Thoracic aorta (tissue), 2 donors: Measurements from ENCODE around the gene PCGF3. TPM values are rescaled to one million over a fixed set of nuclear protein-coding genes. Genes with fewer than 3 reads are reported as not detected.
"Not testable (repeated sequence)": the region's sequence is repeated elsewhere in the genome, so short reads cannot be mapped to it uniquely, and the experiment has no call there.

Experiments
- ATAC-seq: fragments of 150-250 bp; one replicate; pipeline ENCODE4 v1.8.0; 2017; ENCODE audit warnings: low read depth; ENCODE audit not compliant: insufficient number of reproducible peaks, low FRiP score
- DNase-seq: peaks from one replicate; pipeline ENCODE4 v3.0.0-alpha.2; 2020; ENCODE audit warnings: low spot score
- H3K27ac ChIP-seq, 2 donors: fragments of 200-600 bp; sonication (generic); 1 replicate in 1 of 2; 2 replicates in 1 of 2; pipeline ENCODE4 v1.5.1; 2016; ENCODE audit warnings: mild to moderate bottlenecking in 2 of 2, moderate library complexity in 2 of 2
- H3K27me3 ChIP-seq: fragments of 200-600 bp; sonication (generic); replicated peaks from 2 replicates; pipeline ENCODE4 v1.6.0; 2016; ENCODE audit warnings: mild to moderate bottlenecking; ENCODE audit not compliant: insufficient read depth
- H3K36me3 ChIP-seq: fragments of 200-600 bp; sonication (generic); one replicate; pipeline ENCODE4 v1.5.1; 2016
- H3K4me1 ChIP-seq, 2 donors: fragments of 200-600 bp; sonication (generic); 1 replicate in 1 of 2; 2 replicates in 1 of 2; pipeline versions ENCODE4 v1.5.1 to v1.6.0; 2016; ENCODE audit warnings: low read depth in 2 of 2, mild to moderate bottlenecking in 1 of 2; ENCODE audit not compliant: control insufficient read depth in 1 of 2
- H3K4me3 ChIP-seq: fragments of 200-600 bp; sonication (generic); 2 replicates; pipeline ENCODE4 v1.5.1; 2016; ENCODE audit warnings: mild to moderate bottlenecking
- H3K9me3 ChIP-seq: fragments of 200-600 bp; sonication (generic); 2 replicates; pipeline ENCODE4 v1.5.1; 2016
- total RNA-seq, 2 donors: library from RNA; depleted of rRNA; stranded (reverse); fragments of >200 nt; gene quantifications; one replicate each; pipeline versions ENCODE4 v1.1.0 to v1.2.3, GENCODE V29; 2016
- TF ChIP-seq, protein P1 (sequence below): fragments of 200-600 bp; sonication (generic); IDR thresholded peaks from one replicate; pipeline ENCODE4 v1.5.1; 2019; ENCODE audit warnings: antibody characterized with exemption

The PCGF3 gene
- total RNA-seq, 2 donors from 2014 or later: 50.4 to 83.2 TPM

DNA sequence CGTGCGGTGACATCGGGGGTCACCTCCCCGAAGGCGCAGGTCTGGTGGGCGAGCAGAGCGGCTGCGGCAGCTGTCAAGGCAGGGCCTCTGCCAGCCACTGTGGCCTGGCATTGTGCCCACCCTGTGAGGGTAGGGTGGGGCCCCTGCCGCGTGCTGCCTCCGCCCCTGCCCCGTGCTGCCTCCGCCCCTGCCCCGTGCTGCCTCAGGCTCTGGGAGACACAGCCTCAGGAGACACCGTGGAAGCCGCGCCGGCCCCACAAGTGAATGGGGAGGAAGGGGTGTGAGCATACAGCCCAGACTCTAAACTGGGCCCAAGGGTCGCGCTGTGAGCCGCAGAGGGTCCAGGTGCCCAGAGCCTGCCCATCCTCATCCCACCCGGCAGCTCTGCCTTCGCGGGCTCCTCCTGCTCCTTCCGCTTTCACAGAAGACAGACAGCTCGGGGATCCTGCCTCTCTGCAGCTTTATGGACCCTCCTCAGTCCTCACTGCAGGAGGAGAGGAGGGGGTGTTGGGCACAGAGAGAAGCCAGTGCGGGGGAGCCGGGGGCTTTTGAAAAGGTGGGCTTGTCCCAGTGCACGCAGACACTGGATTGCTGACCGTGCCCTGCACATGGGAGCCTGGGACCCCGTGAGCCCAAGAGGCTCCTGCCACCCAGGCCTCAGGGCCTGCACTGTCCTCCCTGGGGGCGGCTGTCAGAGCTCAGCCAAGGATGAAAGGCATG lies 27.4 kb downstream of the PCGF3 start:
- H3K4me1 ChIP-seq: no peaks in the 10 kb centered on the region
- H3K27ac ChIP-seq: no peak overlapping the region
- H3K27me3 ChIP-seq: no peaks in the 10 kb centered on the region
- H3K4me3 ChIP-seq: no peak overlapping the region
- TF ChIP-seq, protein P1, sequence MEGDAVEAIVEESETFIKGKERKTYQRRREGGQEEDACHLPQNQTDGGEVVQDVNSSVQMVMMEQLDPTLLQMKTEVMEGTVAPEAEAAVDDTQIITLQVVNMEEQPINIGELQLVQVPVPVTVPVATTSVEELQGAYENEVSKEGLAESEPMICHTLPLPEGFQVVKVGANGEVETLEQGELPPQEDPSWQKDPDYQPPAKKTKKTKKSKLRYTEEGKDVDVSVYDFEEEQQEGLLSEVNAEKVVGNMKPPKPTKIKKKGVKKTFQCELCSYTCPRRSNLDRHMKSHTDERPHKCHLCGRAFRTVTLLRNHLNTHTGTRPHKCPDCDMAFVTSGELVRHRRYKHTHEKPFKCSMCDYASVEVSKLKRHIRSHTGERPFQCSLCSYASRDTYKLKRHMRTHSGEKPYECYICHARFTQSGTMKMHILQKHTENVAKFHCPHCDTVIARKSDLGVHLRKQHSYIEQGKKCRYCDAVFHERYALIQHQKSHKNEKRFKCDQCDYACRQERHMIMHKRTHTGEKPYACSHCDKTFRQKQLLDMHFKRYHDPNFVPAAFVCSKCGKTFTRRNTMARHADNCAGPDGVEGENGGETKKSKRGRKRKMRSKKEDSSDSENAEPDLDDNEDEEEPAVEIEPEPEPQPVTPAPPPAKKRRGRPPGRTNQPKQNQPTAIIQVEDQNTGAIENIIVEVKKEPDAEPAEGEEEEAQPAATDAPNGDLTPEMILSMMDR: no peak
- H3K9me3 ChIP-seq: no peaks in the 10 kb centered on the region
- ATAC-seq: no peak
- DNase-seq: no peak
- peaks cover 68% of the 10 kb centered on the region for H3K36me3 ChIP-seq

DNA sequence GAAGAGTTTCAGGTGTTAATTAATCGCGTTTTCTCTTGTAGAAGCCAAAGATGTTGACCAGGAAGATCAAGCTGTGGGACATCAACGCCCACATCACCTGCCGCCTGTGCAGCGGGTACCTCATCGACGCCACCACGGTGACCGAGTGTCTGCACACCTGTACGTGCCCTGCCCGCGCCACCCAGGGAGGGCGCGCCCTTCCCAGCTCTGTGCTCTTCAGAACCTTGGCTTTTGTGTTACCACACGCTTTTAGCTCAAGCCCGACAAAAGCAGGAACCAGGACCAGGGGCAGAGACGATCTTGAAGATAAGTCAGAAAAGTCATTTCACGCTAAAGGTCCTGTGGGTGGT lies 28.0 kb downstream of the PCGF3 start:
- ATAC-seq: no peak
- Histone ChIP-seq H3K27ac (no peak overlapping the region), H3K9me3 (no peaks in the 10 kb centered on the region), H3K4me3 (no peak overlapping the region), H3K36me3 (peaks cover 71% of the 10 kb centered on the region), H3K4me1 (no peaks in the 10 kb centered on the region), H3K27me3 (no peaks in the 10 kb centered on the region)
- TF ChIP-seq, protein P1: no peak
- DNase-seq: no peak

DNA sequence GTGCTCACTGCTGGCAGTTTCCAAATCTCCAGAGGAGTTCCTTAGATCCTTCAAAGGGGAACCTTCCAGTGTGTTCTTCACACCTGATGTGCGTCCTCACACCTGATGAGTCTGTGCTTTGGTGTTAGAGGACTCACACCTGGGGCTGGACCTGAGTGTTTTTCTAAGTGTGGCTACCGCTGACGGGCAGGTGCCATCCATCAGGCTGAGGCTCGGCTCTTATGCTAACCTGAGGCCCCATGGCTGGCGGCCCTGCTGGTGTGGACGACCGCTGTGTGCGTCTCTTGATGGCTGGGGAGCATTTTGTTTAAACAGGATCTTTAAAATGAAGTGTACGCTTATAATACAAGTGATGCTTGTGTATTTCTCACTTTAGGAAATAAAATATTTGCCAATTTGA lies 28.4 kb downstream of the PCGF3 start:
- no peaks in the 10 kb centered on the region for H3K27me3 ChIP-seq
- no peaks in the 10 kb centered on the region for H3K4me1 ChIP-seq
- TF ChIP-seq, protein P1: no peak
- H3K36me3 ChIP-seq: peaks cover 72% of the 10 kb centered on the region
- no peak overlapping the region for H3K27ac ChIP-seq
- no peak for ATAC-seq
- H3K4me3 ChIP-seq: no peak overlapping the region
- H3K9me3 ChIP-seq: no peaks in the 10 kb centered on the region
- no peak for DNase-seq

DNA sequence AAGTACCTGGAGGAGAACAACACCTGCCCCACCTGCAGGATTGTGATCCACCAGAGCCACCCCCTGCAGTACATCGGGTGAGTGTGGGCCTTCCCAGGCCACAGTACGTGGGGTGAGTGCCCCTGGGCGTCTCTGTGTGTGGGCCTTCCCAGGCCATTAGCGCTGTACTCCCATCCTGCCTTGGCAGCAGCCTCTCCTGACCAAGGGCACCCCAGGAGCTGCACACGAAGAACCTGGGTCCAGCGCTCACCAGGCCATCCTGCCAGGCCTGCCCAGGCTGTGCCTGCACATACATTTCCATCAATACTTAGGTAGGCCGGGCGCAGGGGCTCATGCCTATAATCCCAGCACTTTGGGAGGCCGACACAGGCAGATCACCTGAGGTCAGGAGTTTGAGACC lies 29.3 kb downstream of the PCGF3 start:
- ATAC-seq: no peak
- H3K27ac ChIP-seq: no peak overlapping the region
- TF ChIP-seq, protein P1: no peak
- peaks cover 78% of the 10 kb centered on the region for H3K36me3 ChIP-seq
- DNase-seq: no peak
- no peaks in the 10 kb centered on the region for H3K4me1 ChIP-seq
- H3K4me3 ChIP-seq: no peak overlapping the region
- no peaks in the 10 kb centered on the region for H3K27me3 ChIP-seq
- H3K9me3 ChIP-seq: no peaks in the 10 kb centered on the region

DNA sequence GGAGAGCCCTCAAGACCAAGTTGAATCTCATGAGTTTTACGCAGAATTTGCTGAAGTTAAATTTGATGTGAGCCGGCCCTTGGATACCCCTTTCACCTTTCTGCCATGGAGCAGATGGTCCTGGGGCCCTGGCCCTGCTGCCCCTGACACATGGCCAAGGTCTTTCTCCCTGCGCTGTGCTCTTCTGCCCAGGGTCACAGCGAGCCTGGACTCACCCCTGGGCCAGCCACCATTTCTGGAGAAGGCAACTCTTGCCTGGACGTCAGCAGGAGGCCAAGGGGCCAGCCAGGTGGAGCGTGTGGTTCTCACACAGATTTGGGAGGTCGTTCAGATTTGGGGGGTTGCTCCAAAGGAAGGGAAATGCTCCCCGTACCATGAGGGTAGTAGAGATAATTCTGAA lies 30.0 kb downstream of the PCGF3 start:
- Histone ChIP-seq H3K36me3 (peaks cover 79% of the 10 kb centered on the region), H3K27ac (no peak overlapping the region), H3K27me3 (no peaks in the 10 kb centered on the region), H3K4me1 (no peaks in the 10 kb centered on the region), H3K4me3 (no peak overlapping the region), H3K9me3 (no peaks in the 10 kb centered on the region)
- DNase-seq (no peak), ATAC-seq (no peak)
- TF ChIP-seq, protein P1: no peak

DNA sequence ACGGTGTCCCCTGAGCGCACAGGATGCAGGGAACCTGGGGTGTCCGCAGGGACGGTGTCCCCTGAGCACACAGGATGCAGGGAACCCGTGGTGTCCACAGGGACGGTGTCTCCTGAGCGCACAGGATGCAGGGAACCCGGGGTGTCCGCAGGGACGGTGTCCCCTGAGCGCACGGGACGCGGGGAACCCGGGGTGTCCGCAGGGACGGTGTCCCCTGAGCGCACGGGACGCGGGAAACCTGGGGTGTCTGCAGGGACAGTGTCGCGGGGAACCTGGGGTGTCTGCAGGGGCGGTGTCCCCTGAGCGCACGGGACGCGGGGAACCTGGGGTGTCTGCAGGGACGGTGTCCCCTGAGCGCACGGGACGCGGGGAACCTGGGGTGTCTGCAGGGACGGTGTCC lies 30.9 kb downstream of the PCGF3 start:
- not testable (repeated sequence) for H3K27ac ChIP-seq, H3K27me3 ChIP-seq, H3K4me1 ChIP-seq, H3K4me3 ChIP-seq, H3K9me3 ChIP-seq, DNase-seq, ATAC-seq
- peaks cover 75% of the 10 kb centered on the region for H3K36me3 ChIP-seq
